K562 (cell line): ENCODE results near the gene FAM110D. TPM values are rescaled to one million over a fixed set of nuclear protein-coding genes. Genes with fewer than 3 reads are reported as not detected.

Experiments
- BRCA1 ChIP-seq, 2 experiments: fragments of 450-650 bp in 1 of 2; sonication (generic) in 1 of 2; formaldehyde crosslinking in 1 of 2; IDR thresholded peaks; 2 replicates each; pipeline versions ENCODE4 v1.5.0 to v1.6.1; 2017 to 2020; ENCODE audit warnings: mild to moderate bottlenecking in 1 of 2, missing genetic modification reagents in 1 of 2
- CHAMP1 ChIP-seq: fragments of 450-650 bp; IDR thresholded peaks from 2 replicates; pipeline ENCODE4 v1.6.1; 2016; ENCODE audit warnings: mild to moderate bottlenecking
- CUX1 ChIP-seq: fragments of 200-800 bp; sonication (Bioruptor generic); IDR thresholded peaks from 2 replicates; pipeline ENCODE4 v1.6.1; 2016; ENCODE audit warnings: missing genetic modification characterization, missing compliant biosample characterization
- MBD1 ChIP-seq: fragments of 250-450 bp; sonication (Bioruptor Pico); IDR thresholded peaks from 2 replicates; pipeline ENCODE4 v1.8.0; 2022; ENCODE audit warnings: inconsistent platforms
- MXI1 ChIP-seq: IDR thresholded peaks from 2 replicates; pipeline ENCODE4 v1.6.1; 2011; ENCODE audit warnings: low read depth, mild to moderate bottlenecking, improper control_type of control experiment, low read length
- NEUROD1 ChIP-seq: fragments of 150-350 bp; IDR thresholded peaks from 2 replicates; pipeline ENCODE4 v1.6.1; 2014; ENCODE audit warnings: borderline replicate concordance, low read length, low read depth; ENCODE audit not compliant: partially characterized antibody
- SAFB ChIP-seq: fragments of 200-400 bp; formaldehyde crosslinking; IDR thresholded peaks from 2 replicates; pipeline ENCODE4 v1.6.1; 2017; ENCODE audit warnings: low read depth, low read length, borderline replicate concordance
- polyA plus RNA-seq, 8 experiments: library from polyadenylated mRNA; depleted of rRNA in 4 of 8; stranded (reverse) in 5 of 8; unstranded in 3 of 8; fragments of >200 nt; fragmentation: Nextera tagmentation in 2 of 8; fragmentation: Illumina TruSeq in 1 of 8; extraction: Ambion mirVana in 2 of 8; extraction: Trizol in 1 of 8; gene quantifications; 2 replicates each; pipeline versions ENCODE4 v1.2.1 to v1.2.3, GENCODE V29; 2011 to 2014; ENCODE audit warnings: inconsistent platforms in 1 of 8, missing spikeins in 1 of 8
- total RNA-seq, 7 experiments: library from RNA; depleted of rRNA in 6 of 7; stranded (reverse); fragments of >200 nt in 6 of 7; fragmentation: Illumina TruSeq in 2 of 7; extraction: Trizol in 2 of 7; gene quantifications; 2 replicates each; pipeline versions ENCODE4 v1.2.1 to v1.2.3, GENCODE V29; 2011 to 2021; ENCODE audit warnings: low replicate concordance in 1 of 7
- TF ChIP-seq, protein P1 (sequence below): IDR thresholded peaks from 2 replicates; pipeline ENCODE4 v1.6.1; 2016; ENCODE audit warnings: missing genetic modification characterization, missing compliant biosample characterization

FAM110D gene
- total and polyA plus RNA-seq, 9 of the 15 experiments (the other 6 are each of a cell fraction or from before 2014, with no cell fraction given), result 0.04 to 1.1 (median 0.33) TPM

- TF ChIP-seq CUX1 (CRISPR knock-in tag), result peak; percentile 77
- no peak for TF ChIP-seq MBD1
- TF ChIP-seq NEUROD1, result no peak
- no peak for TF ChIP-seq BRCA1 (IDR thresholded peaks at IDR 0.05)
- TF ChIP-seq BRCA1 (CRISPR knock-in tag; IDR thresholded peaks at IDR 0.05), result no peak
- no peak for TF ChIP-seq CHAMP1
- TF ChIP-seq, protein P1, sequence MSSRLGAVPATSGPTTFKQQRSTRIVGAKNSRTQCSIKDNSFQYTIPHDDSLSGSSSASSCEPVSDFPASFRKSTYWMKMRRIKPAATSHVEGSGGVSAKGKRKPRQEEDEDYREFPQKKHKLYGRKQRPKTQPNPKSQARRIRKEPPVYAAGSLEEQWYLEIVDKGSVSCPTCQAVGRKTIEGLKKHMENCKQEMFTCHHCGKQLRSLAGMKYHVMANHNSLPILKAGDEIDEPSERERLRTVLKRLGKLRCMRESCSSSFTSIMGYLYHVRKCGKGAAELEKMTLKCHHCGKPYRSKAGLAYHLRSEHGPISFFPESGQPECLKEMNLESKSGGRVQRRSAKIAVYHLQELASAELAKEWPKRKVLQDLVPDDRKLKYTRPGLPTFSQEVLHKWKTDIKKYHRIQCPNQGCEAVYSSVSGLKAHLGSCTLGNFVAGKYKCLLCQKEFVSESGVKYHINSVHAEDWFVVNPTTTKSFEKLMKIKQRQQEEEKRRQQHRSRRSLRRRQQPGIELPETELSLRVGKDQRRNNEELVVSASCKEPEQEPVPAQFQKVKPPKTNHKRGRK, result no peak
- TF ChIP-seq MXI1, result no peak; the same call in 1 of the 2 replicates
- no peak for TF ChIP-seq SAFB
Observed at GRCh38 chr1:26127235-26128163, 31.4 kb upstream of the FAM110D start (continued).
